Hepatocyte (in vitro differentiated cells): Measurements from ENCODE around the gene MIX23. TPM values are rescaled to one million over a fixed set of nuclear protein-coding genes. Genes with fewer than 3 reads are reported as not detected.

Experiments used
- DNase-seq: peaks from one replicate; pipeline ENCODE4 v3.0.0-alpha.2; 2016; ENCODE audit warnings: low spot score
- H2AFZ ChIP-seq: fragments of 200-600 bp; sonication (generic); 2 replicates; pipeline ENCODE4 v1.6.0; 2016; ENCODE audit warnings: antibody characterized with exemption, mild to moderate bottlenecking
- H3K27ac ChIP-seq: fragments of 200-600 bp; sonication (generic); 2 replicates; pipeline ENCODE4 v1.5.1; 2016; ENCODE audit warnings: mild to moderate bottlenecking
- H3K27me3 ChIP-seq: fragments of 200-600 bp; sonication (generic); 2 replicates; pipeline ENCODE4 v1.6.1; 2016
- H3K36me3 ChIP-seq: fragments of 200-600 bp; sonication (generic); replicated peaks from 2 replicates; pipeline ENCODE4 v1.5.1; 2016; ENCODE audit warnings: low read depth; ENCODE audit not compliant: insufficient read depth
- H3K4me1 ChIP-seq: fragments of 200-600 bp; sonication (generic); 2 replicates; pipeline ENCODE4 v1.5.1; 2016; ENCODE audit warnings: mild to moderate bottlenecking, moderate library complexity; ENCODE audit not compliant: insufficient read depth
- H3K4me2 ChIP-seq: fragments of 200-600 bp; sonication (generic); 2 replicates; pipeline ENCODE4 v1.6.0; 2016
- H3K4me3 ChIP-seq: fragments of 200-600 bp; sonication (generic); 2 replicates; pipeline ENCODE4 v1.5.1; 2016; ENCODE audit warnings: mild to moderate bottlenecking
- H3K79me2 ChIP-seq: fragments of 200-600 bp; sonication (generic); 2 replicates; pipeline ENCODE4 v1.6.0; 2017; ENCODE audit warnings: mild to moderate bottlenecking
- H3K9me2 ChIP-seq: fragments of 200-600 bp; sonication (generic); replicated peaks from 2 replicates; pipeline ENCODE4 v1.6.0; 2017; ENCODE audit warnings: mild to moderate bottlenecking; ENCODE audit not compliant: insufficient read depth
- H3K9me3 ChIP-seq: fragments of 200-600 bp; sonication (generic); 2 replicates; pipeline ENCODE4 v1.5.1; 2016; ENCODE audit warnings: low read depth, mild to moderate bottlenecking
- H4K20me1 ChIP-seq: fragments of 200-600 bp; sonication (generic); 2 replicates; pipeline ENCODE4 v1.6.0; 2016; ENCODE audit warnings: mild to moderate bottlenecking; ENCODE audit not compliant: insufficient read depth, poor library complexity, severe bottlenecking
- CTCF ChIP-seq: fragments of 200-600 bp; sonication (generic); IDR thresholded peaks from 2 replicates; pipeline ENCODE4 v1.5.1; 2016; ENCODE audit warnings: antibody characterized with exemption, mild to moderate bottlenecking; ENCODE audit not compliant: poor library complexity
- EZH2 ChIP-seq: fragments of 200-600 bp; sonication (generic); IDR thresholded peaks from 2 replicates; pipeline ENCODE4 v1.6.1; 2016; ENCODE audit warnings: antibody characterized with exemption, mild to moderate bottlenecking, borderline replicate concordance
- EZH2phosphoT487 ChIP-seq: fragments of 200-600 bp; sonication (generic); IDR thresholded peaks from one replicate; pipeline ENCODE4 v1.6.1; 2018; ENCODE audit warnings: antibody characterized with exemption, mild to moderate bottlenecking, low read depth, moderate library complexity; ENCODE audit not compliant: unreplicated experiment, severe bottlenecking
- WGBS: methylation state at CpG from one replicate; pipeline ENCODE4 v1.1.6; 2016; ENCODE audit warnings: low lambda C conversion rate; ENCODE audit errors: missing lambda C conversion rate; 5-methylcytosine and 5-hydroxymethylcytosine counted together
- polyA plus RNA-seq: library from polyadenylated mRNA; unstranded; fragments of >200 nt; fragmentation: Nextera tagmentation; extraction: Ambion mirVana; gene quantifications from 2 replicates; pipeline ENCODE4 v1.2.1, GENCODE V29; 2016
- small RNA-seq: library from RNA; depleted of rRNA; stranded (forward); fragments of <200 nt; gene quantifications from one replicate; pipeline ENCODE3, GENCODE V24; 2014
- total RNA-seq: library from RNA; depleted of rRNA; stranded (reverse); fragments of >200 nt; gene quantifications from 2 replicates; pipeline ENCODE4 v1.2.3, GENCODE V29; 2014

The MIX23 gene
- total and polyA plus RNA-seq, 2 experiments from 2014 or later = 42.0 to 46.4 TPM

DNA sequence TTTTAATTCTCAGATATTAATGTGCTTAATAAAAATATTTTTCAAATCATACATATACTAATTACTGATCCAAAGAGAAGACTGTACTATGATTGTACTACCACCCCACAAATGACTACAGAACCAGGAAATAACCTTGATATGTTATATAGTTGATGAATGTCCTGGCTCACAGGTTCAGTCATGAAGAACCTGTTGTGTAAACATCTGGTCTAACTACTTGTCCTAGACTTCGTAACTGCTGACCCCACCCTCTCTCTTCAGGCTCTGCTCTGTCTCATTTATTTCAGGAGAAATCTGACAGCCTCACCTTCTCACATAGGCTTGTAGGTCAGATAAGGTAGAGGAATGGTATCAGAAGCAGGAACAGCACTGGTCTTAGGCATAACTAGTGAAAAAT, 72.7 kb downstream of the MIX23 start:
- no peak overlapping the region for H3K4me3 ChIP-seq
- no peaks in the 10 kb centered on the region for H3K27me3 ChIP-seq
- H4K20me1 ChIP-seq = no peaks in the 10 kb centered on the region
- H3K4me2 ChIP-seq = no peak overlapping the region
- no peak overlapping the region for H3K27ac ChIP-seq
- H3K9me2 ChIP-seq = no peaks in the 10 kb centered on the region
- no peak overlapping the region for H2AFZ ChIP-seq
- no peaks in the 10 kb centered on the region for H3K9me3 ChIP-seq
- no peaks in the 10 kb centered on the region for H3K36me3 ChIP-seq
- H3K79me2 ChIP-seq = no peaks in the 10 kb centered on the region
- TF ChIP-seq EZH2phosphoT487 (no peak), EZH2 (no peak), CTCF (no peak)
- DNase-seq = peak; percentile 46
- WGBS = 15% methylated on average over 1 of the region's 1 CpG
- H3K4me1 ChIP-seq = peaks cover 4% of the 10 kb centered on the region

Small RNAs within 50 kb of the gene (small RNA-seq; reads per million reads assigned to genes)
- not detected for gene AC083798.1

Other genes with a start within 250 kb of the MIX23 start
- 0.32 and 0.37 TPM in 2 replicates for gene CASR, start 199.6 kb downstream of the MIX23 start, total RNA-seq
- gene CASR, start 199.6 kb downstream of the MIX23 start, polyA plus RNA-seq = 0.18 and 0.61 TPM in 2 replicates
- not detected in 2 replicates for gene CSTA, start 58.0 kb downstream of the MIX23 start, total RNA-seq
- 0.22 and 0.28 TPM in 2 replicates for gene CSTA, start 58.0 kb downstream of the MIX23 start, polyA plus RNA-seq
- gene FAM162A, start 951 bp upstream of the MIX23 start, total RNA-seq = 45.6 and 50.4 TPM in 2 replicates
- 102 and 107 TPM in 2 replicates for gene FAM162A, start 951 bp upstream of the MIX23 start, polyA plus RNA-seq
- 6.4 and 8.2 TPM in 2 replicates for gene WDR5B, start 32.8 kb upstream of the MIX23 start, total RNA-seq
- gene WDR5B, start 32.8 kb upstream of the MIX23 start, polyA plus RNA-seq = 1.7 and 1.9 TPM in 2 replicates
- gene KPNA1, start 131.7 kb upstream of the MIX23 start, total RNA-seq = 38.3 and 44.0 TPM in 2 replicates
- 38.9 and 42.5 TPM in 2 replicates for gene KPNA1, start 131.7 kb upstream of the MIX23 start, polyA plus RNA-seq
- gene PARP9, start 181.1 kb upstream of the MIX23 start, total RNA-seq = 24.7 and 29.8 TPM in 2 replicates
- gene PARP9, start 181.1 kb upstream of the MIX23 start, polyA plus RNA-seq = 15.0 and 17.5 TPM in 2 replicates
- 27.2 and 27.7 TPM in 2 replicates for gene DTX3L, start 181.1 kb upstream of the MIX23 start, total RNA-seq
- 6.2 and 10.6 TPM in 2 replicates for gene DTX3L, start 181.1 kb upstream of the MIX23 start, polyA plus RNA-seq
- gene PARP15, start 194.4 kb upstream of the MIX23 start, total RNA-seq = 0.32 and 0.63 TPM in 2 replicates
- gene PARP15, start 194.4 kb upstream of the MIX23 start, polyA plus RNA-seq = 0.30 and 0.58 TPM in 2 replicates